Measurements from ENCODE around the gene FANCD2OS.

- TF ChIP-seq EP300 (IDR thresholded peaks at IDR 0.05; ENCODE audit: low read depth) (no peak), POLR2AphosphoS5 (IDR thresholded peaks at IDR 0.05) (no peak)
- TF ChIP-seq, protein P1, sequence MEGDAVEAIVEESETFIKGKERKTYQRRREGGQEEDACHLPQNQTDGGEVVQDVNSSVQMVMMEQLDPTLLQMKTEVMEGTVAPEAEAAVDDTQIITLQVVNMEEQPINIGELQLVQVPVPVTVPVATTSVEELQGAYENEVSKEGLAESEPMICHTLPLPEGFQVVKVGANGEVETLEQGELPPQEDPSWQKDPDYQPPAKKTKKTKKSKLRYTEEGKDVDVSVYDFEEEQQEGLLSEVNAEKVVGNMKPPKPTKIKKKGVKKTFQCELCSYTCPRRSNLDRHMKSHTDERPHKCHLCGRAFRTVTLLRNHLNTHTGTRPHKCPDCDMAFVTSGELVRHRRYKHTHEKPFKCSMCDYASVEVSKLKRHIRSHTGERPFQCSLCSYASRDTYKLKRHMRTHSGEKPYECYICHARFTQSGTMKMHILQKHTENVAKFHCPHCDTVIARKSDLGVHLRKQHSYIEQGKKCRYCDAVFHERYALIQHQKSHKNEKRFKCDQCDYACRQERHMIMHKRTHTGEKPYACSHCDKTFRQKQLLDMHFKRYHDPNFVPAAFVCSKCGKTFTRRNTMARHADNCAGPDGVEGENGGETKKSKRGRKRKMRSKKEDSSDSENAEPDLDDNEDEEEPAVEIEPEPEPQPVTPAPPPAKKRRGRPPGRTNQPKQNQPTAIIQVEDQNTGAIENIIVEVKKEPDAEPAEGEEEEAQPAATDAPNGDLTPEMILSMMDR (IDR thresholded peaks at IDR 0.05), result no peak
Observed at GRCh38 chr3:10116928-10117327, 8.9 kb upstream of the FANCD2OS start.

Data from transverse colon (tissue), 4 donors.